GM12878 (cell line): ENCODE data around the gene KRTAP6-3. TPM values are rescaled to one million over a fixed set of nuclear protein-coding genes. Genes with fewer than 3 reads are reported as not detected.

Source experiments
- ATAC-seq: fragments of 200-7000 bp; cut with Tn5 transposase; 3 replicates; pipeline ENCODE4 v1.9.1; 2020; ENCODE audit warnings: mild to moderate bottlenecking, moderate library complexity
- BruUV-seq: library from RNA; stranded (reverse); fragments of 400-500 nt; replicated peaks from 2 replicates; lab custom pipeline; 2021; lab: Mats Ljungman, UMichigan
- CTCF ChIA-PET: fragments of 300-600 bp; sonication (Branson Sonifier 250); formaldehyde crosslinking; extraction: SDS; loops from one replicate; lab custom pipeline; 2021; ENCODE audit warnings: inconsistent platforms; lab: Yijun Ruan, JAX
- POLR2A ChIA-PET: fragments of 350-600 bp; formaldehyde crosslinking; extraction: SDS; loops from one replicate; lab custom pipeline; 2021; ENCODE audit warnings: inconsistent platforms; lab: Charles Lee
- RAD21 ChIA-PET: fragments of 300-600 bp; sonication (Branson Sonifier 250); formaldehyde crosslinking; loops from one replicate; lab custom pipeline; 2023; ENCODE audit warnings: antibody characterized with exemption; ENCODE audit not compliant: unreplicated experiment; lab: Charles Lee
- SMC1A ChIA-PET: fragments of 300-600 bp; sonication (Branson Sonifier 250); formaldehyde crosslinking; loops from one replicate; lab custom pipeline; 2023; ENCODE audit not compliant: unreplicated experiment, uncharacterized antibody; lab: Charles Lee
- DNase-seq: peaks from one replicate; pipeline ENCODE4 v3.0.0-alpha.2; 2011; ENCODE audit warnings: low read depth, low spot score
- FAIRE-seq: peaks from 3 replicates; lab custom pipeline; 2011; peaks lifted over from hg19 to GRCh38; lab: Jason Lieb, UNC
- H2AFZ ChIP-seq: 2 replicates; pipeline ENCODE4 v1.6.0; 2011; ENCODE audit warnings: low read depth, low read length, control low read depth; ENCODE audit not compliant: control insufficient read depth
- H3K27ac ChIP-seq: 2 replicates; pipeline ENCODE4 v1.5.1; 2011; ENCODE audit warnings: control low read depth; ENCODE audit not compliant: control insufficient read depth, insufficient read depth
- H3K27me3 ChIP-seq, 2 experiments: replicated peaks in 1 of 2; 2 replicates each; pipeline versions ENCODE4 v1.6.0 to v1.6.1; 2011; ENCODE audit warnings: low read length in 1 of 2; ENCODE audit not compliant: control insufficient read depth in 2 of 2, insufficient read depth in 2 of 2
- H3K36me3 ChIP-seq, 2 experiments: 2 replicates each; pipeline ENCODE4 v1.5.1; 2011; ENCODE audit warnings: low read length in 1 of 2; ENCODE audit not compliant: control insufficient read depth in 2 of 2, insufficient read depth in 2 of 2
- H3K4me1 ChIP-seq: 2 replicates; pipeline ENCODE4 v1.6.1; 2011; ENCODE audit warnings: mild to moderate bottlenecking, low read length, moderate library complexity, mixed read lengths; ENCODE audit not compliant: control insufficient read depth, insufficient read depth
- H3K4me2 ChIP-seq: 2 replicates; pipeline ENCODE4 v1.6.0; 2011; ENCODE audit warnings: control low read depth; ENCODE audit not compliant: control insufficient read depth, insufficient read depth
- H3K4me3 ChIP-seq: fragments of 200-600 bp; sonication (generic); 2 replicates; pipeline ENCODE4 v1.5.1; 2016
- H3K79me2 ChIP-seq: 2 replicates; pipeline ENCODE4 v1.6.0; 2011; ENCODE audit warnings: low read length; ENCODE audit not compliant: control insufficient read depth, insufficient read depth
- H3K9ac ChIP-seq: 2 replicates; pipeline ENCODE4 v1.8.0; 2011; ENCODE audit warnings: low read length, control low read depth, mixed read lengths; ENCODE audit not compliant: control insufficient read depth, insufficient read depth
- H3K9me3 ChIP-seq: replicated peaks from 3 replicates; pipeline ENCODE4 v1.5.1; 2011; ENCODE audit warnings: mild to moderate bottlenecking, low read length; ENCODE audit not compliant: control insufficient read depth, insufficient read depth
- H4K20me1 ChIP-seq: 2 replicates; pipeline ENCODE4 v1.6.0; 2011; ENCODE audit not compliant: control insufficient read depth, insufficient read depth
- BMI1 ChIP-seq: fragments of 450-650 bp; IDR thresholded peaks from 2 replicates; pipeline ENCODE4 v1.6.1; 2016; ENCODE audit warnings: mild to moderate bottlenecking, moderate library complexity, borderline replicate concordance
- CBX3 ChIP-seq: fragments of 200-600 bp; sonication (generic); IDR thresholded peaks from 2 replicates; pipeline ENCODE4 v1.6.1; 2016; ENCODE audit warnings: low read depth, borderline replicate concordance
- CBX5 ChIP-seq: sonication (generic); IDR thresholded peaks from 2 replicates; pipeline ENCODE4 v1.6.1; 2016; ENCODE audit warnings: low read depth, moderate library complexity, mild to moderate bottlenecking, inconsistent platforms
- DPF2 ChIP-seq: fragments of 450-650 bp; IDR thresholded peaks from 2 replicates; pipeline ENCODE4 v1.6.1; 2017; ENCODE audit warnings: mild to moderate bottlenecking
- EP300 ChIP-seq, 2 experiments: fragments of 150-350 bp in 1 of 2; IDR thresholded peaks; 2 replicates each; pipeline ENCODE4 v1.6.1; 2011 to 2012; ENCODE audit warnings: low read depth in 2 of 2, low read length in 2 of 2, borderline replicate concordance in 1 of 2, improper control_type of control experiment in 1 of 2, inconsistent platforms in 1 of 2; ENCODE audit not compliant: control insufficient read depth in 1 of 2
- EZH2 ChIP-seq: IDR thresholded peaks from 2 replicates; pipeline ENCODE4 v1.6.1; 2012; ENCODE audit warnings: low read depth, mild to moderate bottlenecking, control low read depth, inconsistent platforms, low read length, borderline replicate concordance; ENCODE audit not compliant: control insufficient read depth
- FOXK2 ChIP-seq: fragments of 450-650 bp; IDR thresholded peaks from 2 replicates; pipeline ENCODE4 v1.6.1; 2017; ENCODE audit warnings: mild to moderate bottlenecking, moderate library complexity
- IRF3 ChIP-seq: fragments of 450-650 bp; IDR thresholded peaks from 2 replicates; pipeline ENCODE4 v1.6.1; 2014; ENCODE audit warnings: mild to moderate bottlenecking
- JUNB ChIP-seq: IDR thresholded peaks from 2 replicates; pipeline ENCODE4 v1.6.1; 2016; ENCODE audit warnings: antibody characterized with exemption, mild to moderate bottlenecking
- MEF2A ChIP-seq: IDR thresholded peaks from 2 replicates; pipeline ENCODE4 v1.6.1; 2011; ENCODE audit warnings: low read depth, mild to moderate bottlenecking, low read length, moderate library complexity; ENCODE audit not compliant: insufficient read depth
- NFIC ChIP-seq: IDR thresholded peaks from 2 replicates; pipeline ENCODE4 v1.6.1; 2012; ENCODE audit warnings: low read depth, mild to moderate bottlenecking, inconsistent platforms, low read length, moderate library complexity
- PML ChIP-seq: IDR thresholded peaks from 2 replicates; pipeline ENCODE4 v1.6.1; 2012; ENCODE audit warnings: low read length, inconsistent platforms
- POLR2AphosphoS5 ChIP-seq: IDR thresholded peaks from 2 replicates; pipeline ENCODE4 v1.6.1; 2011; ENCODE audit warnings: mild to moderate bottlenecking, low read length, inconsistent platforms
- RUNX3 ChIP-seq: IDR thresholded peaks from 2 replicates; pipeline ENCODE4 v1.6.1; 2012; ENCODE audit warnings: low read length, inconsistent platforms
- SREBF2 ChIP-seq: IDR thresholded peaks from 2 replicates; pipeline ENCODE4 v1.6.1; 2012; ENCODE audit warnings: mild to moderate bottlenecking, low read length
- STAT3 ChIP-seq: IDR thresholded peaks from 2 replicates; pipeline ENCODE4 v1.6.1; 2011; ENCODE audit warnings: low read depth, low read length, improper control_type of control experiment
- TBL1XR1 ChIP-seq: IDR thresholded peaks from 2 replicates; pipeline ENCODE4 v1.6.1; 2012; ENCODE audit warnings: low read depth, low read length, improper control_type of control experiment
- ZNF207 ChIP-seq: fragments of 450-650 bp; IDR thresholded peaks from 2 replicates; pipeline ENCODE4 v1.6.1; 2014; ENCODE audit warnings: antibody characterized with exemption, mild to moderate bottlenecking, borderline replicate concordance
- whole genome bisulfite sequencing: methylation state at CpG from one replicate; pipeline ENCODE4 v1.1.6; 2016; ENCODE audit warnings: low lambda C conversion rate; ENCODE audit not compliant: insufficient replicate concordance, insufficient coverage; ENCODE audit errors: missing lambda C conversion rate; 5-methylcytosine and 5-hydroxymethylcytosine counted together
- in situ Hi-C: fragments of 300-500 bp; cut with MboI; formaldehyde crosslinking; loops from 9 replicates; pipeline ENCODE4 v1.14.3; 2018; ENCODE audit warnings: mixed read lengths
- intact Hi-C: fragments of 100-400 bp; cut with micrococcal nuclease; formaldehyde crosslinking; loops from one replicate; pipeline ENCODE4 v1.14.2; 2022; ENCODE audit not compliant: unreplicated experiment
- polyA plus RNA-seq, 11 experiments: library from polyadenylated mRNA; depleted of rRNA in 4 of 11; unstranded in 6 of 11; stranded (reverse) in 5 of 11; fragments of >200 nt; fragmentation: Nextera tagmentation in 4 of 11; fragmentation: Illumina TruSeq in 1 of 11; extraction: Ambion mirVana in 4 of 11; extraction: Trizol in 1 of 11; gene quantifications; 1 replicate in 1 of 11; 2 replicates in 10 of 11; pipeline versions ENCODE4 v1.2.1 to v1.2.3, GENCODE V29; 2011 to 2016; ENCODE audit warnings: inconsistent platforms in 2 of 11, missing spikeins in 2 of 11, low read depth in 1 of 11
- total RNA-seq, 4 experiments: library from RNA; depleted of rRNA in 3 of 4; stranded (reverse); fragments of >200 nt in 3 of 4; fragmentation: Illumina TruSeq in 1 of 4; extraction: Trizol in 1 of 4; gene quantifications; 2 replicates each; pipeline versions ENCODE4 v1.2.1 to v1.2.3, GENCODE V29; 2013 to 2021
- TF ChIP-seq, protein P1 (sequence below): IDR thresholded peaks from 2 replicates; pipeline ENCODE4 v1.6.1; 2012; ENCODE audit warnings: low read length, inconsistent platforms
- TF ChIP-seq, protein P2 (sequence below): IDR thresholded peaks from 2 replicates; pipeline ENCODE4 v1.6.1; 2012; ENCODE audit warnings: mild to moderate bottlenecking, low read depth, low read length

Gene KRTAP6-3
- total and polyA plus RNA-seq, 10 of the 15 experiments (the other 5 are each of a cell fraction or from before 2014, with no cell fraction given) = not detected

DNA sequence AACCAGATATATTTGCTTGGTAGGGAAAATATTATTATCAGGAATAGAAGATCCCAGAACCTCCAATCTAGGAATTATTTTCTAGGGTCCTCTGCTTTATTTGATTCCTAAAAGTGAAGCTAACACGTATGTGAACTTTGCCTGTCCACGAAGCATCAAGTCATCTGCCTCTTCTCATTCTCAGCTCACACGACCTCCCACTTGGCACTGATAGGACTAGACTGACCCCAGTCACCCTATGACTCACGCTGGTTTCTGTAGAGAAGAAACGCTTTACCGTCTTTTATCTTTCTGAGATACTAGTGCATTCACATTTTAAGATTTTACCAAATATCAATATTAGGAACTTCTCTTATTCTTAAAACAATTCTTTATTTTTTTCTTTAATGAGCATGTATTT, 29.2 kb upstream of the KRTAP6-3 start (continued):
- TF ChIP-seq RUNX3 = no peak

GRCh38 chr21:30563630-30564029, 28.6 kb upstream of the KRTAP6-3 start:
- CTCF ChIA-PET = no interaction called here
- POLR2A ChIA-PET = interaction anchor here (0.6 kb wide), 1 partner anchor 153 kb away, joined by 8 read pairs; no protein-coding TSS in a partner anchor
- no peaks in the 10 kb centered on the region for H3K27me3 ChIP-seq
- SMC1A ChIA-PET = no interaction called here
- no peak overlapping the region for H3K4me2 ChIP-seq
- RAD21 ChIA-PET = no interaction called here
- no peak for ATAC-seq
- H3K9ac ChIP-seq = no peak overlapping the region
- intact Hi-C loops (no loop called here), in situ Hi-C loops (no loop called here)
- H3K79me2 ChIP-seq = no peaks in the 10 kb centered on the region
- no peak for DNase-seq
- no peaks in the 10 kb centered on the region for H3K4me1 ChIP-seq
- no peak overlapping the region for H2AFZ ChIP-seq
- H4K20me1 ChIP-seq = no peaks in the 10 kb centered on the region
- no peak overlapping the region for H3K4me3 ChIP-seq
- no peak for FAIRE-seq
- H3K36me3 ChIP-seq = no peaks in the 10 kb centered on the region
- no peak overlapping the region for H3K27ac ChIP-seq
- no peaks in the 10 kb centered on the region; the same call in 2 of the 3 replicates for H3K9me3 ChIP-seq
- no TSS peak for BruUV-seq
- WGBS = 13% methylated on average over 2 of the region's 2 CpGs
- TF ChIP-seq NFIC (no peak), STAT3 (no peak), SREBF2 (no peak), IRF3 (no peak), CBX3 (no peak), ZNF207 (no peak), EP300 (IDR thresholded peaks at IDR 0.05; ENCODE audit: borderline replicate concordance in 1 of 2, control insufficient read depth in 1 of 2, low read depth in 2 of 2, low read length in 2 of 2) (no peak), JUNB (no peak), MEF2A (no peak), BMI1 (no peak), TBL1XR1 (no peak), PML (no peak), POLR2AphosphoS5 (no peak), EZH2 (no peak), FOXK2 (no peak), DPF2 (no peak), CBX5 (no peak)
- TF ChIP-seq, protein P1, sequence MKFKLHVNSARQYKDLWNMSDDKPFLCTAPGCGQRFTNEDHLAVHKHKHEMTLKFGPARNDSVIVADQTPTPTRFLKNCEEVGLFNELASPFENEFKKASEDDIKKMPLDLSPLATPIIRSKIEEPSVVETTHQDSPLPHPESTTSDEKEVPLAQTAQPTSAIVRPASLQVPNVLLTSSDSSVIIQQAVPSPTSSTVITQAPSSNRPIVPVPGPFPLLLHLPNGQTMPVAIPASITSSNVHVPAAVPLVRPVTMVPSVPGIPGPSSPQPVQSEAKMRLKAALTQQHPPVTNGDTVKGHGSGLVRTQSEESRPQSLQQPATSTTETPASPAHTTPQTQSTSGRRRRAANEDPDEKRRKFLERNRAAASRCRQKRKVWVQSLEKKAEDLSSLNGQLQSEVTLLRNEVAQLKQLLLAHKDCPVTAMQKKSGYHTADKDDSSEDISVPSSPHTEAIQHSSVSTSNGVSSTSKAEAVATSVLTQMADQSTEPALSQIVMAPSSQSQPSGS = no peak
- TF ChIP-seq, protein P2, sequence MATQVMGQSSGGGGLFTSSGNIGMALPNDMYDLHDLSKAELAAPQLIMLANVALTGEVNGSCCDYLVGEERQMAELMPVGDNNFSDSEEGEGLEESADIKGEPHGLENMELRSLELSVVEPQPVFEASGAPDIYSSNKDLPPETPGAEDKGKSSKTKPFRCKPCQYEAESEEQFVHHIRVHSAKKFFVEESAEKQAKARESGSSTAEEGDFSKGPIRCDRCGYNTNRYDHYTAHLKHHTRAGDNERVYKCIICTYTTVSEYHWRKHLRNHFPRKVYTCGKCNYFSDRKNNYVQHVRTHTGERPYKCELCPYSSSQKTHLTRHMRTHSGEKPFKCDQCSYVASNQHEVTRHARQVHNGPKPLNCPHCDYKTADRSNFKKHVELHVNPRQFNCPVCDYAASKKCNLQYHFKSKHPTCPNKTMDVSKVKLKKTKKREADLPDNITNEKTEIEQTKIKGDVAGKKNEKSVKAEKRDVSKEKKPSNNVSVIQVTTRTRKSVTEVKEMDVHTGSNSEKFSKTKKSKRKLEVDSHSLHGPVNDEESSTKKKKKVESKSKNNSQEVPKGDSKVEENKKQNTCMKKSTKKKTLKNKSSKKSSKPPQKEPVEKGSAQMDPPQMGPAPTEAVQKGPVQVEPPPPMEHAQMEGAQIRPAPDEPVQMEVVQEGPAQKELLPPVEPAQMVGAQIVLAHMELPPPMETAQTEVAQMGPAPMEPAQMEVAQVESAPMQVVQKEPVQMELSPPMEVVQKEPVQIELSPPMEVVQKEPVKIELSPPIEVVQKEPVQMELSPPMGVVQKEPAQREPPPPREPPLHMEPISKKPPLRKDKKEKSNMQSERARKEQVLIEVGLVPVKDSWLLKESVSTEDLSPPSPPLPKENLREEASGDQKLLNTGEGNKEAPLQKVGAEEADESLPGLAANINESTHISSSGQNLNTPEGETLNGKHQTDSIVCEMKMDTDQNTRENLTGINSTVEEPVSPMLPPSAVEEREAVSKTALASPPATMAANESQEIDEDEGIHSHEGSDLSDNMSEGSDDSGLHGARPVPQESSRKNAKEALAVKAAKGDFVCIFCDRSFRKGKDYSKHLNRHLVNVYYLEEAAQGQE = no peak
